Measurements from ENCODE around the gene PSD4. TPM values are rescaled to one million over a fixed set of nuclear protein-coding genes. Genes with fewer than 3 reads are reported as not detected.

The PSD4 gene
- polyA plus RNA-seq, 1 donor from 2014 or later: 0.67 TPM

DNA sequence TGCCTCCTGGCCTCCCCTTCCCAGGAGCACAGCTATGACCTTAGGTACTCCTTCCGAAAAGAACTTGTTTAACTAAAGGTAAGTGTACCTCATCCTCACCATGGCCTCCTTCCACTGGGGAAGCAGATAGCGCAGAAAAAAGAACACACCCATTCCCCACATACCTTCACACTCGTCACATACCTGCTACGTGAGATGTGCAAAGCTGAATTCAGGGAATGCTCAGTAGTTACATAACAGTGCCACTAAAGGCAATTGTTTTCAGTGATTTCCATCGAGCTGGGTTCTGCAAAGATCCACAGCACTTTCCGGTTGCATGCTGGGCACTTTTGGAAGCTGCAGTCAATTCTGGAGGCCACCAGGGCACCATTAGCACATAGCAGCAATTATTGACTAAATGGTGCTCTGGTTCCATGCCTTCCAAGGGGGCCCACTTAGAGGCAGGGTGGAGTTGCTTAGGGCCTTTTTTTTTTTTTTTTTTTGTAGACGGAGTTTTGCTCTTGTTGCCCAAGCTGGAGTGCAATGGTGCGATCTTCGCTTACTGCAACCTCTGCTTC, 63.9 kb downstream of the PSD4 start:
- TF ChIP-seq TAF1 (IDR thresholded peaks at IDR 0.05; ENCODE audit: low read depth): no peak
- TF ChIP-seq, protein P1, sequence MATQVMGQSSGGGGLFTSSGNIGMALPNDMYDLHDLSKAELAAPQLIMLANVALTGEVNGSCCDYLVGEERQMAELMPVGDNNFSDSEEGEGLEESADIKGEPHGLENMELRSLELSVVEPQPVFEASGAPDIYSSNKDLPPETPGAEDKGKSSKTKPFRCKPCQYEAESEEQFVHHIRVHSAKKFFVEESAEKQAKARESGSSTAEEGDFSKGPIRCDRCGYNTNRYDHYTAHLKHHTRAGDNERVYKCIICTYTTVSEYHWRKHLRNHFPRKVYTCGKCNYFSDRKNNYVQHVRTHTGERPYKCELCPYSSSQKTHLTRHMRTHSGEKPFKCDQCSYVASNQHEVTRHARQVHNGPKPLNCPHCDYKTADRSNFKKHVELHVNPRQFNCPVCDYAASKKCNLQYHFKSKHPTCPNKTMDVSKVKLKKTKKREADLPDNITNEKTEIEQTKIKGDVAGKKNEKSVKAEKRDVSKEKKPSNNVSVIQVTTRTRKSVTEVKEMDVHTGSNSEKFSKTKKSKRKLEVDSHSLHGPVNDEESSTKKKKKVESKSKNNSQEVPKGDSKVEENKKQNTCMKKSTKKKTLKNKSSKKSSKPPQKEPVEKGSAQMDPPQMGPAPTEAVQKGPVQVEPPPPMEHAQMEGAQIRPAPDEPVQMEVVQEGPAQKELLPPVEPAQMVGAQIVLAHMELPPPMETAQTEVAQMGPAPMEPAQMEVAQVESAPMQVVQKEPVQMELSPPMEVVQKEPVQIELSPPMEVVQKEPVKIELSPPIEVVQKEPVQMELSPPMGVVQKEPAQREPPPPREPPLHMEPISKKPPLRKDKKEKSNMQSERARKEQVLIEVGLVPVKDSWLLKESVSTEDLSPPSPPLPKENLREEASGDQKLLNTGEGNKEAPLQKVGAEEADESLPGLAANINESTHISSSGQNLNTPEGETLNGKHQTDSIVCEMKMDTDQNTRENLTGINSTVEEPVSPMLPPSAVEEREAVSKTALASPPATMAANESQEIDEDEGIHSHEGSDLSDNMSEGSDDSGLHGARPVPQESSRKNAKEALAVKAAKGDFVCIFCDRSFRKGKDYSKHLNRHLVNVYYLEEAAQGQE (IDR thresholded peaks at IDR 0.05; ENCODE audit: borderline replicate concordance): no peak
- TF ChIP-seq EZH2 (IDR thresholded peaks at IDR 0.05; ENCODE audit: borderline replicate concordance, insufficient read depth, low read length, poor library complexity, severe bottlenecking): no peak
- TF ChIP-seq, protein P2, sequence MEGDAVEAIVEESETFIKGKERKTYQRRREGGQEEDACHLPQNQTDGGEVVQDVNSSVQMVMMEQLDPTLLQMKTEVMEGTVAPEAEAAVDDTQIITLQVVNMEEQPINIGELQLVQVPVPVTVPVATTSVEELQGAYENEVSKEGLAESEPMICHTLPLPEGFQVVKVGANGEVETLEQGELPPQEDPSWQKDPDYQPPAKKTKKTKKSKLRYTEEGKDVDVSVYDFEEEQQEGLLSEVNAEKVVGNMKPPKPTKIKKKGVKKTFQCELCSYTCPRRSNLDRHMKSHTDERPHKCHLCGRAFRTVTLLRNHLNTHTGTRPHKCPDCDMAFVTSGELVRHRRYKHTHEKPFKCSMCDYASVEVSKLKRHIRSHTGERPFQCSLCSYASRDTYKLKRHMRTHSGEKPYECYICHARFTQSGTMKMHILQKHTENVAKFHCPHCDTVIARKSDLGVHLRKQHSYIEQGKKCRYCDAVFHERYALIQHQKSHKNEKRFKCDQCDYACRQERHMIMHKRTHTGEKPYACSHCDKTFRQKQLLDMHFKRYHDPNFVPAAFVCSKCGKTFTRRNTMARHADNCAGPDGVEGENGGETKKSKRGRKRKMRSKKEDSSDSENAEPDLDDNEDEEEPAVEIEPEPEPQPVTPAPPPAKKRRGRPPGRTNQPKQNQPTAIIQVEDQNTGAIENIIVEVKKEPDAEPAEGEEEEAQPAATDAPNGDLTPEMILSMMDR (IDR thresholded peaks at IDR 0.05; ENCODE audit: poor library complexity, severe bottlenecking): no peak
- TF ChIP-seq RAD21 (conservative IDR thresholded peaks at IDR 0.05): no peak
- H3K27ac ChIP-seq (ENCODE audit: low read length): no peak overlapping the region
- H3K4me2 ChIP-seq (ENCODE audit: low read length): no peak overlapping the region

DNA sequence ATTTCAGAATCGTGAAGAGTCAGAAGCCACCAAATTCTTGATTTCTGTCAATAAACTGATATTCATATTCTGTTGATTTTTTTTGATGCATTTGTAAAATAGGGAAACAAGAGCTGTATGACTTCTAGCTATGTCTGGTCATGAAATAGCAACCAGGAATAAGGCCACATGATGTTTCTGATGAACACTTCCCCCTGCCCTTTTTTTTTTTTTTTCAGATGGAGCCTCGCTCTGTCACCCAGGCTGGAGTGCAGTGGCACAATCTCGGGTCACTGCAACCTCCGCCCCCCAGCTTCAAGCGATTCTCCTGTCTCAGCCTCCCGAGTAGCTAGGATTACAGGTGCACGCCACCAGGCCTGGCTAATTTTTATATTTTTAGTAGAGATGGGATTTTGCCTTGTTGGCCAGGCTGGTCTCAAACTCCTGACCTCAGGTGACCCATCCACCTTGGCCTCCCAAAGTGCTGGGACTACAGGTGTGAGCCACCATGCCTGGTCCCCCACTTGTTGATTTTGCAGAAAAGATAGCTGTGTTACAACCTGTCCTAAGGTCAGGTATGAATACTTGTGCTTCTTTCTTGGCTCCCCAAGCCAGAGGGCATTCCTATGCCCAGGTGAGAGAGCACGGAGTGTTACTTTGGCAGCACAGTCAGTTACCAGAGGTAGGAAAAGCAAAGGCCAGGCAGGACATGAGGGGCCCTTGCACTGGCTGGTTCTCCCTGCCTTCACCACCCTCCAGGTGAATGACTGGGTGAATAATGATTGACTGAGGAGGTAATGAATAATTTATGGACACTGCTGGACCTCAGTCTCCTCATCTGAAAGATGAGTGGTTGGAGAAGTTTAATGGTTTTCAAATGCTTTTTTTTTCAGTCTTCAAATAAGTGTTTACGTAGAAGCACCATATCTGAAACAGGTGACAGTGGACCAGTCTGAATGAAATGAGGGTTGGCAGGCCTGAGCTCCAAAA, 65.4 kb downstream of the PSD4 start:
- no peaks in the 10 kb centered on the region for H3K27me3 ChIP-seq (ENCODE audit: insufficient read depth, low read depth, low read length)
- H3K36me3 ChIP-seq (ENCODE audit: insufficient read depth, low read length): no peaks in the 10 kb centered on the region
- no peak overlapping the region for H3K9ac ChIP-seq (ENCODE audit: low read length)
- H3K79me2 ChIP-seq (replicated peaks; ENCODE audit: insufficient read depth, low read length): no peaks in the 10 kb centered on the region
- TF ChIP-seq, protein P2 (IDR thresholded peaks at IDR 0.05; ENCODE audit: poor library complexity, severe bottlenecking): no peak
- TF ChIP-seq EZH2 (IDR thresholded peaks at IDR 0.05; ENCODE audit: borderline replicate concordance, insufficient read depth, low read length, poor library complexity, severe bottlenecking) (no peak), EP300 (conservative IDR thresholded peaks at IDR 0.05; ENCODE audit: poor library complexity, severe bottlenecking) (no peak), MXI1 (conservative IDR thresholded peaks at IDR 0.05; ENCODE audit: poor library complexity, severe bottlenecking) (no peak), RAD21 (conservative IDR thresholded peaks at IDR 0.05) (no peak), POLR2AphosphoS5 (IDR thresholded peaks at IDR 0.05) (no peak), SMC3 (conservative IDR thresholded peaks at IDR 0.05; ENCODE audit: poor library complexity) (no peak), TAF1 (IDR thresholded peaks at IDR 0.05; ENCODE audit: low read depth) (no peak)
- TF ChIP-seq, protein P1 (IDR thresholded peaks at IDR 0.05; ENCODE audit: borderline replicate concordance): no peak
- no peaks in the 10 kb centered on the region for H3F3A ChIP-seq (ENCODE audit: insufficient read depth, low read length, poor library complexity, severe bottlenecking)
- no peak overlapping the region for H3K4me2 ChIP-seq (ENCODE audit: low read length)
- H3K27ac ChIP-seq (ENCODE audit: low read length): no peak overlapping the region
- H2AFZ ChIP-seq (ENCODE audit: low read depth, low read length): no peak overlapping the region
- H3K9me2 ChIP-seq (ENCODE audit: insufficient read depth, low read length): no peaks in the 10 kb centered on the region
- H3K9me3 ChIP-seq (ENCODE audit: low read length): no peaks in the 10 kb centered on the region
- no peaks in the 10 kb centered on the region for H4K20me1 ChIP-seq (ENCODE audit: insufficient read depth)
- no peak overlapping the region for H3K4me3 ChIP-seq (ENCODE audit: low read length)

More for the DNA sequence above, 63.9 kb downstream of the PSD4 start:
- H3K79me2 ChIP-seq (replicated peaks; ENCODE audit: insufficient read depth, low read length): no peaks in the 10 kb centered on the region
- no peaks in the 10 kb centered on the region for H4K20me1 ChIP-seq (ENCODE audit: insufficient read depth)
- H2AFZ ChIP-seq (ENCODE audit: low read depth, low read length): no peak overlapping the region
- no peaks in the 10 kb centered on the region for H3K9me3 ChIP-seq (ENCODE audit: low read length)
- H3K9ac ChIP-seq (ENCODE audit: low read length): no peak overlapping the region
- no peaks in the 10 kb centered on the region for H3K27me3 ChIP-seq (ENCODE audit: insufficient read depth, low read depth, low read length)
- no peaks in the 10 kb centered on the region for H3F3A ChIP-seq (ENCODE audit: insufficient read depth, low read length, poor library complexity, severe bottlenecking)
- no peaks in the 10 kb centered on the region for H3K9me2 ChIP-seq (ENCODE audit: insufficient read depth, low read length)
- no peak overlapping the region for H3K4me3 ChIP-seq (ENCODE audit: low read length)
- H3K36me3 ChIP-seq (ENCODE audit: insufficient read depth, low read length): no peaks in the 10 kb centered on the region
